Myocyte (in vitro differentiated cells): ENCODE measurements around the gene GPX4. TPM values are rescaled to one million over a fixed set of nuclear protein-coding genes. Genes with fewer than 3 reads are reported as not detected.

ENCODE experiments used
- DNase-seq: peaks from one replicate; pipeline ENCODE4 v3.0.0-alpha.2; 2012; ENCODE audit warnings: low read depth
- total RNA-seq: library from RNA; depleted of rRNA; stranded (reverse); fragments of >200 nt; gene quantifications from 2 replicates; pipeline ENCODE4 v1.2.3, GENCODE V29; 2014

Gene GPX4
- total RNA-seq, 1 donor from 2014 or later, result 475 TPM

DNA sequence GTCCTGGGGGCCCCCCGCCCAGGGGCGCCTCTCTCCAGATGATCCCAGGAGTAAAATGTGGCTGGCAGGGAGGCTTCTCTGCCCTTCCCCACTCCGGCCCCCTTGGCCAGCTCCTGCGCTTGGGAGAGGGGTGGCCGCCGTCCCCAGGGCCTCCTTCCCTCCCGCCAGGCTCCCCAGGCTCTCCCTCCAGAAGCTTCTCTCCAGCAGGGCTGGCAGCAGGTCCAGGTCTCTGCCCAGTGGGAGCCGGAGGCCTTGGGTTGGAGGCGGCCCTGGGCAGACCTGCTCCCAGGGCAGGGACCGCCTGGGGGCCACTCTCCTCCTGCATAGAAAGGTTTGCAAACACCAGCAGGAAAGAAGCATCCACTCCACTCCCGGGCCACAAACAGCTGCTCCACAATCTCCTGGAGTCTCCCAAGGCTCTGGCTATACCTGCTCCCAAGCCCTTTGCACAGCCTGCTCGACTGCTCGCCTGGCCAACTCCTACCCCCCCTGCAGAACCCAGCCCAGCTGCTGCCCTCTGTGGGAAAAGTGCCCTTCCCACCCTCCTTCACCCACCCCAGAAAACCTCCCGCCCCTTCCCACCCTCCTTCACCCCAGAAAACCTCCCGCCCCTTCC, 44.2 kb downstream of the GPX4 start:
- no peak for DNase-seq

DNA sequence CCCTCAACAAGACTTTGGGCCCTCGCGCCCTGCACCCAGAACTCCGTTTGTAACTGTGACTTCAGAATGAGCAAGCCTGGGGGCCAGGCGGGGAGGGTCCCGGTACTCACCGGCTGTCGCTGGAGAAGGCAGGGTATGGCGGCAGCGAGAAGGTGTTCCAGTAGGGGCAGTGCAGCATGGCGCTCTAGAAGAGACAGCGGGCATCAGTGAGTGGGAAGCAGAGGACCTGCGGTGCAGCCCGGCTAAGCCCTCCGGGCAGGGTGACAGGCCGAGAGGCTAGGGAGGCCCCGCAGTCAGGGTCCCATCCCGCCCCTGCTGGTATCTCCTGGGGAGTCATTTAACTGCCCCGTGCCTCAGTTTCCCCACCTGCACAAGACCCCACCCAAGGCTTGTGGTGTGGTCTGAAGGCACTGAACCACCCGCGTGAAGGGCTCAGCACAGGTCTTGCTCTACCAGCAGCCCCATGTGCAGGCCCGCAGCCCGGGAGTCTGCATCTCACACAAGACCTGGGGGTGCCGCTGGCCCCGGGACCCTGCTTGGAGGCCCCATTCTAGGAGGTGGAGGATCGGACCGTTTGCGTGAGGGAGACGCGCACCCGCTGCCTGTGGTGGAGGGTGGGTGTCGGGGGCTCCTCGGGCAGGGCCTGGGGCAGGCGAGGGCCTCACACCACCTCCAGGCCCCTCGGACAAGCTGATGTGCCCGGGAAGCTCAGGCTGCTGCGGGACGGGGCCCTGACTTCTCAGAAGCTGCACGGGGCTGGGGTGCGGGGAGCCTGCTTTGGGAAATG, 45.7 kb downstream of the GPX4 start:
- no peak for DNase-seq

DNA sequence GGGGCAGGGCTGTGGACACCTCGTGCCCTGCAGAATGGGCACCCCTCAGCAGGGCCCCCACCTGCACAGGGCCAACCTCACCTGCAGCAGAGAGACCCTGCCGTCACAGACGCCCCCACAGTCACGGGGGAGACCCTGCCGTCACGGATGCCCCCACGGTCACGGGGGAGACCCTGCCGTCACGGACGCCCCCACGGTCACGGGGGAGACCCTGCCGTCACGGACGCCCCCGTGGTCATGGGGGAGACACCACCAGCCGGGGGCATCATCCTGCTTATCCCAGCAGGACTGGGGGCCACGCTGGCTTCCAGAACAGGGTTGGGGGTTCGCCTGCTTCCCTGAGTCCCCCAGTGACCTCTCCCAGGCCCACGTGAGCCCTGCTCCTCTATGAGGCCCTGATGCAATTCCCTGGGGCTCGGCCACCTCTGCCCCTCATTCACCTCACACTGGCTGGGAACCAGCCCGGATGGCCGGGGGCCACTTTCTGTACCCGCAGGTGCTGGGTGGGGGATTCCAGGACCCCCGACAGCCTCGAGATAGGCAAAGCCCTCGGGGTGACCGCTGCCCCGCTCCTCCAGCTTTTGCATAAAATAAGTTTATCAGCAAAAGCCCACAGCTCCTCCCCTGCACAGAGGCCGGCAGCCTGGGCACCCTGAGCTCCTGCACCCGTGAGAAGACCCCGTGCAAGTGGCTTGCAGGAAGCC, 46.7 kb downstream of the GPX4 start:
- DNase-seq, result no peak

DNA sequence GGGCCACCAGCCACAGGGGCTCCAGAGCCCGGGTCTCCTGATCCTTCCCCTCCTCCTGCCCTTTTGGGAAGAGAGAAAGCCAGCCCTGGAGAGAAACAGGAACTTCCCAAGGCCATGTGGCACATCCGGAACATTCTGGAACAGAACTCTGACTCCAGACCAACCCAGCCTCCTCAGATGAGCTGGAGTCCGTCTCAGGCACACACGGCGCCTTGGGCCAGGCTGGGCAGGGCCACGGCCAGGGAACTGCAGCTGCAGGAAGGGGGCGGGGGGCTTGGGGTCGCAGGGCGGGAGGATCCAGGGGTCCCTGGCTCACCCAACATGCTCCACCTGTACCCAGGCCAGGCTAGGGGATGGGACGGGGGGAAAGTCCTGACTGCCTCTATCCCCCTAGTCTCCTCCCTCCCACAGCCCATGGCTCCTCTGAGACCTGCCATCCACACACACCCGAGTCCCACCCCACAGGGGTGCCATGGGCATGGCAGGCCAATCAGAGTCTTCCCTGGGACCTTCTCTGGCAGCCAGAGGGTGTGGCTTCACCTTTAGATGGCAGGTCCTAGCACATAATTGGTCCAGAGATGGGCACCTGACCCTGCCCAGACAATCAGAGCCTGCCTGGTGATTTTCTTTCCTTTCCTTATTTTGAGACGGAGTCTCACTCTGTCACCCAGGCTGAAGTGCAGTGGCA, 47.4 kb downstream of the GPX4 start:
- DNase-seq, result no peak

- no peak for DNase-seq
Observed at GRCh38 chr19:1151917-1152587, 48.3 kb downstream of the GPX4 start.

- DNase-seq, result no peak
Observed at GRCh38 chr19:1153891-1154730, 50.3 kb downstream of the GPX4 start.

DNA sequence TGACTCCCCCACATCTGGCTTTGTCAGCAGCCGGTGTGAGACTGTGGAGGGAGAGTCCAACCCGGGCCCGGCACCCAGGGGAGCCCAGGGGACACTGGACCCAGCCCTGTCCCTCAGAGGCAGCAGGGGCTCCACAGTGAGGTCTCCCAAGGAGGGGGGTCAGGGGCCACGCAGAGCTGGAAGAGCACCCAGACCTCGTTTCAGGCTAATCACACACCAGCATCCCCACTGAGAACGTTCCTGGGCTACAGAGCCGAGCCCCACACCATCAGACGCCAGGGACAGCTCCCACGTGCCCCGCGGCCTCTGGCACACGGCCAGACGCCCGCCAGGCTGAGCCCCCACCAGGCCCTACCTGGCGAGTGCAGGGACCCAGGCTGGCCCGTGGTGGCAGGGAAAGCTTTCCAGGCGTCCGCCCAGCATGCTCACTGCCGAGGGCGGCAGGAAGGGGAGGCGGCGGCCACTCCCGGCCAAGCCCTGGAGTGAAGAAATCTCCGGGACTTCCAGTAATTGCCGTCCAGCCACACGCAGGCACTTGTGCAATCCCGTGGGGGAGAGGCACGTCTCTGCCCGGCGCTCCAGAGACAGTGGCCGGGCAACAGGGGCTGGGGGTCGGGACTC, 51.0 kb downstream of the GPX4 start:
- DNase-seq, result peak; percentile 69

DNA sequence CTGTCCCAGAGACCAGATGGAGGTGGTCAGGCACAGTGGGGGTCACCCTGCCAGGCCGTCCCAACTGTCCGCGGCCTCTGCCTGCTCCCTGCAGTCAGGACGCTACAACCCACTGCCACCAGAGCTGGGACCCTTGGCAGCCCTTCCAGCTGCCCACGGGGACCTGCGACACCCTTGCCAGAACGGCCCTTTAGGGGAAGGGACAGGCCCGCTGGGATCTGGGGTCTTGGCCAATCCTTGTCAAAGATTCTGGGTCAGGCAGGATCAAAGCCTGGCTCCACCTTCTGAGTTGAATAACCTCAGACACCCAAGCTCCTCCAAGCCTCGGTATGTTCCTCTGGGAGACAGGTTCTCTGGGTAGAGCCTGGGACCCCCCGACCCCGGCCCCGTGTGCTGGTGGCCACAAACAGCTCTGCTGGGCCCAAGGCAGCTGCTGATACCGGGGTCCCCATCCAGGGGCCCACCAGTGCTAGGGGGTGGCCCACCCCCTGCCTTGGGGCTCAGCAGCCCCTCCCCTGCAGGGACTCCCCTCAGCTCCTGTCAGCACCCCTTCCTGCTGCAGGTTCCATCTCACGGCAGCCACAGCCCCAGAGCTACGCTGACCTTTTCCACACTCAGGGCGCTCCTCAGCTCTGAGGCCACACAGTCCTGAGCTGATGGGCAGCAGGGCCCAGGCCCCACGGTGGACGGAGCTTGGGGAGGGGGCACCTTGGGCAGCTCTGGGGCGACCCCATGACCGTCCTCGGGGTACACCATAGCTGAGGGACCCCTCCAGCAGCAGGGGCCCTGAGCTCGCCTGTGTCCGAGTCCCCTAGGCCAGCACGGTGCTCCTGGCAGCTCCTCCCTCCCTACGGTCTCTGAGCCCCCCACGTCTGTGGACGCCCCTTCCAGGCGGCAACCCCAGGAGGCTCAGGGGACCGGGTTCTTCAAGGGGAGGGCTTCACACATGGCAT, 51.8 kb downstream of the GPX4 start:
- DNase-seq, result no peak

Other genes with a start within 250 kb of the GPX4 start
- 0.16 and 0.57 TPM in 2 replicates for gene CFD, start 244.3 kb upstream of the GPX4 start, total RNA-seq
- 27.7 and 31.2 TPM in 2 replicates for gene MED16, start 210.8 kb upstream of the GPX4 start, total RNA-seq
- not detected in 2 replicates for gene RNU6-9, start 210.5 kb upstream of the GPX4 start, total RNA-seq
- gene R3HDM4, start 190.8 kb upstream of the GPX4 start, total RNA-seq, result 51.8 and 53.6 TPM in 2 replicates
- gene KISS1R, start 186.7 kb upstream of the GPX4 start, total RNA-seq, result not detected in 2 replicates
- gene ARID3A, start 178.0 kb upstream of the GPX4 start, total RNA-seq, result 3.2 and 3.5 TPM in 2 replicates
- gene WDR18, start 119.6 kb upstream of the GPX4 start, total RNA-seq, result 34.2 and 42.9 TPM in 2 replicates
- gene GRIN3B, start 103.6 kb upstream of the GPX4 start, total RNA-seq, result 0.05 and 0.16 TPM in 2 replicates
- gene TMEM259, start 82.9 kb upstream of the GPX4 start, total RNA-seq, result 182 and 198 TPM in 2 replicates
- gene RNU6-2, start 82.5 kb upstream of the GPX4 start, total RNA-seq, result not detected in 2 replicates
- 88.1 and 92.4 TPM in 2 replicates for gene CNN2, start 77.4 kb upstream of the GPX4 start, total RNA-seq
- 41.9 and 43.0 TPM in 2 replicates for gene ABCA7, start 63.9 kb upstream of the GPX4 start, total RNA-seq
- 0.21 and 0.68 TPM in 2 replicates for gene ARHGAP45, start 36.8 kb upstream of the GPX4 start, total RNA-seq
- 213 and 240 TPM in 2 replicates for gene POLR2E, start 8.6 kb upstream of the GPX4 start, total RNA-seq
- 23.3 and 25.0 TPM in 2 replicates for gene SBNO2, start 70.3 kb downstream of the GPX4 start, total RNA-seq
- gene STK11, start 101.8 kb downstream of the GPX4 start, total RNA-seq, result 86.3 and 94.9 TPM in 2 replicates
- gene CBARP, start 134.0 kb downstream of the GPX4 start, total RNA-seq, result 4.0 and 4.8 TPM in 2 replicates
- gene ATP5F1D, start 137.8 kb downstream of the GPX4 start, total RNA-seq, result 46.5 and 61.9 TPM in 2 replicates
- 17.2 and 30.6 TPM in 2 replicates for gene MIDN, start 144.6 kb downstream of the GPX4 start, total RNA-seq
- gene CIRBP, start 165.3 kb downstream of the GPX4 start, total RNA-seq, result 441 and 497 TPM in 2 replicates
- 33.8 and 55.3 TPM in 2 replicates for gene FAM174C, start 171.5 kb downstream of the GPX4 start, total RNA-seq
- gene EFNA2, start 181.9 kb downstream of the GPX4 start, total RNA-seq, result not detected in 2 replicates